K562 (cell line): Measurements from ENCODE around the gene ZBED2. TPM values are rescaled to one million over a fixed set of nuclear protein-coding genes. Genes with fewer than 3 reads are reported as not detected.

Source experiments
- ATAC-seq: fragments of 200-7000 bp; cut with Tn5 transposase; 3 replicates; pipeline ENCODE4 v1.9.1; 2020; ENCODE audit warnings: moderate library complexity
- BruUV-seq: library from RNA; stranded (reverse); fragments of 400-500 nt; replicated peaks from 2 replicates; lab custom pipeline; 2021; lab: Mats Ljungman, UMichigan
- CTCF ChIA-PET: fragments of 300-600 bp; formaldehyde crosslinking; extraction: SDS; loops from one replicate; lab custom pipeline; 2021; ENCODE audit warnings: low intra/inter-chr PET ratio; lab: Yijun Ruan, JAX
- POLR2A ChIA-PET: fragments of 300-600, 350-650 bp; sonication (Branson Sonifier 250); formaldehyde crosslinking; extraction: SDS; loops from one replicate; lab custom pipeline; 2021; ENCODE audit warnings: antibody characterized with exemption, inconsistent platforms; lab: Yijun Ruan, JAX
- DNase-seq, 4 experiments: peaks; one replicate each; pipeline versions ENCODE4 v3.0.0 to v3.0.0-alpha.2; 2011 to 2018; ENCODE audit warnings: low spot score in 3 of 4, mixed read lengths in 3 of 4; ENCODE audit errors: extremely low read depth in 1 of 4
- FAIRE-seq: peaks from 2 replicates; lab custom pipeline; 2011; peaks lifted over from hg19 to GRCh38; lab: Jason Lieb, UNC
- H2AFZ ChIP-seq: 2 replicates; pipeline ENCODE4 v1.6.0; 2011; ENCODE audit warnings: low read depth, low read length, control low read depth, inconsistent platforms
- H3K27ac ChIP-seq: fragments of 200-600 bp; 3 replicates; pipeline ENCODE4 v1.8.0; 2011; ENCODE audit warnings: low read depth, mild to moderate bottlenecking, control low read depth, inconsistent platforms, low read length, moderate library complexity, mixed read lengths; ENCODE audit errors: extremely low read depth
- H3K27me3 ChIP-seq, 2 experiments: fragments of 300-600 bp in 1 of 2; 2 replicates in 1 of 2; 3 replicates in 1 of 2; pipeline versions ENCODE4 v1.6.0 to v1.8.0; 2011; ENCODE audit warnings: inconsistent platforms in 2 of 2, low read length in 2 of 2, mild to moderate bottlenecking in 1 of 2, mixed read lengths in 1 of 2, moderate library complexity in 1 of 2; ENCODE audit not compliant: control insufficient read depth in 2 of 2, insufficient read depth in 2 of 2
- H3K36me3 ChIP-seq: fragments of 300-600 bp; 3 replicates; pipeline ENCODE4 v1.8.0; 2011; ENCODE audit warnings: mild to moderate bottlenecking, low read length, inconsistent platforms; ENCODE audit not compliant: control insufficient read depth, insufficient read depth
- H3K4me1 ChIP-seq, 2 experiments: fragments of 200-600 bp in 1 of 2; replicated peaks in 1 of 2; 2 replicates in 1 of 2; 3 replicates in 1 of 2; pipeline versions ENCODE4 v1.5.1 to v1.8.0; 2011; ENCODE audit warnings: inconsistent platforms in 2 of 2, low read length in 2 of 2, mild to moderate bottlenecking in 1 of 2, mixed read lengths in 1 of 2, moderate library complexity in 1 of 2; ENCODE audit not compliant: control insufficient read depth in 2 of 2, insufficient read depth in 2 of 2
- H3K4me2 ChIP-seq: 2 replicates; pipeline ENCODE4 v1.6.1; 2011; ENCODE audit warnings: low read length, control low read depth, inconsistent platforms, mixed read lengths; ENCODE audit not compliant: insufficient read depth
- H3K4me3 ChIP-seq: fragments of 200-600 bp; sonication (generic), shearing (Covaris generic); 2 replicates; pipeline ENCODE4 v1.5.1; 2016; ENCODE audit warnings: control low read depth, inconsistent platforms
- H3K79me2 ChIP-seq: fragments of 200-600 bp; 3 replicates; pipeline ENCODE4 v1.8.0; 2011; ENCODE audit warnings: low read length, inconsistent platforms; ENCODE audit not compliant: control insufficient read depth, insufficient read depth
- H3K9ac ChIP-seq, 2 experiments: 2 replicates each; pipeline versions ENCODE4 v1.6.0 to v1.6.1; 2011; ENCODE audit warnings: low read depth in 2 of 2, low read length in 2 of 2, control low read depth in 1 of 2, inconsistent platforms in 1 of 2, mild to moderate bottlenecking in 1 of 2, mixed read lengths in 1 of 2; ENCODE audit not compliant: insufficient read depth in 1 of 2
- H3K9me1 ChIP-seq: one replicate; pipeline ENCODE4 v1.6.0; 2011; ENCODE audit warnings: inconsistent platforms, mild to moderate bottlenecking, low read length, moderate library complexity; ENCODE audit not compliant: control insufficient read depth, insufficient read depth
- H3K9me3 ChIP-seq: replicated peaks from 2 replicates; pipeline ENCODE4 v1.5.1; 2011; ENCODE audit warnings: low read depth, low read length, inconsistent platforms; ENCODE audit not compliant: control insufficient read depth, insufficient read depth
- H4K20me1 ChIP-seq: replicated peaks from 2 replicates; pipeline ENCODE4 v1.6.1; 2011; ENCODE audit warnings: low read length, inconsistent platforms, mixed read lengths; ENCODE audit not compliant: control insufficient read depth, insufficient read depth
- ETV5 ChIP-seq: sonication (generic); formaldehyde crosslinking; IDR thresholded peaks from 2 replicates; pipeline ENCODE4 v1.4.0; 2020; ENCODE audit warnings: low read depth, mild to moderate bottlenecking, missing genetic modification reagents
- GTF2F1 ChIP-seq: IDR thresholded peaks from 2 replicates; pipeline ENCODE4 v1.6.1; 2011; ENCODE audit warnings: low read depth, low read length, improper control_type of control experiment
- MTF1 ChIP-seq: fragments of 250-450 bp; sonication (Bioruptor Pico); IDR thresholded peaks from 2 replicates; pipeline ENCODE4 v1.9.0; 2021; ENCODE audit warnings: moderate library complexity, mild to moderate bottlenecking, inconsistent platforms, borderline replicate concordance
- NBN ChIP-seq: fragments of 450-650 bp; IDR thresholded peaks from 2 replicates; pipeline ENCODE4 v1.6.1; 2016; ENCODE audit warnings: low read depth, mild to moderate bottlenecking
- NONO ChIP-seq, 2 experiments: fragments of 200-400 bp in 1 of 2; fragments of 450-650 bp in 1 of 2; formaldehyde crosslinking in 1 of 2; IDR thresholded peaks; 2 replicates each; pipeline ENCODE4 v1.6.1; 2017; ENCODE audit warnings: low read depth in 2 of 2, mild to moderate bottlenecking in 2 of 2, moderate library complexity in 2 of 2, low read length in 1 of 2
- PTRF ChIP-seq: fragments of 450-650 bp; IDR thresholded peaks from 2 replicates; pipeline ENCODE4 v1.6.1; 2016; ENCODE audit warnings: mild to moderate bottlenecking, missing genetic modification characterization, missing compliant biosample characterization
- RBM14 ChIP-seq: fragments of 200-400 bp; formaldehyde crosslinking; IDR thresholded peaks from 2 replicates; pipeline ENCODE4 v1.6.1; 2018; ENCODE audit warnings: low read depth, mild to moderate bottlenecking, low read length, moderate library complexity, borderline replicate concordance; ENCODE audit not compliant: insufficient read depth
- RBM34 ChIP-seq: fragments of 200-400 bp; formaldehyde crosslinking; IDR thresholded peaks from 2 replicates; pipeline ENCODE4 v1.6.1; 2018; ENCODE audit warnings: low read length, borderline replicate concordance; ENCODE audit not compliant: insufficient read depth
- WGBS: fragments of 100-300 bp; shearing (Covaris generic); methylation state at CpG from one replicate; pipeline ENCODE4 v1.1.6; 2016; ENCODE audit warnings: low coverage, mixed read lengths; ENCODE audit not compliant: insufficient coverage; ENCODE audit errors: missing lambda C conversion rate; 5-methylcytosine and 5-hydroxymethylcytosine counted together
- in situ Hi-C: fragments of 300-500 bp; cut with MboI; formaldehyde crosslinking; loops from 4 replicates; pipeline ENCODE4 v1.15.0; 2018; ENCODE audit warnings: inconsistent platforms, mixed read lengths
- intact Hi-C: fragments of 100-400 bp; cut with micrococcal nuclease; formaldehyde crosslinking; loops from 2 replicates; pipeline ENCODE4 v1.14.2; 2022
- polyA plus RNA-seq, 8 experiments: library from polyadenylated mRNA; depleted of rRNA in 4 of 8; stranded (reverse) in 5 of 8; unstranded in 3 of 8; fragments of >200 nt; fragmentation: Nextera tagmentation in 2 of 8; fragmentation: Illumina TruSeq in 1 of 8; extraction: Ambion mirVana in 2 of 8; extraction: Trizol in 1 of 8; gene quantifications; 2 replicates each; pipeline versions ENCODE4 v1.2.1 to v1.2.3, GENCODE V29; 2011 to 2014; ENCODE audit warnings: inconsistent platforms in 1 of 8, missing spikeins in 1 of 8
- total RNA-seq, 7 experiments: library from RNA; depleted of rRNA in 6 of 7; stranded (reverse); fragments of >200 nt in 6 of 7; fragmentation: Illumina TruSeq in 2 of 7; extraction: Trizol in 2 of 7; gene quantifications; 2 replicates each; pipeline versions ENCODE4 v1.2.1 to v1.2.3, GENCODE V29; 2011 to 2021; ENCODE audit warnings: low replicate concordance in 1 of 7
- TF ChIP-seq, protein P1 (sequence below): fragments of 450-650 bp; IDR thresholded peaks from 2 replicates; pipeline ENCODE4 v1.6.1; 2016; ENCODE audit warnings: borderline replicate concordance
- TF ChIP-seq, protein P2 (sequence below): sonication (generic); formaldehyde crosslinking; IDR thresholded peaks from 2 replicates; pipeline ENCODE4 v1.8.1; 2022; ENCODE audit warnings: missing genetic modification reagents
- TF ChIP-seq, protein P3 (sequence below): fragments of 450-650 bp; formaldehyde crosslinking; IDR thresholded peaks from 2 replicates; pipeline ENCODE4 v1.4.0; 2020; ENCODE audit warnings: mild to moderate bottlenecking, mixed read lengths

The ZBED2 gene
- total and polyA plus RNA-seq, 9 of the 15 experiments (the other 6 are each of a cell fraction or from before 2014, with no cell fraction given) = 0.11 TPM; not detected in 8

DNA sequence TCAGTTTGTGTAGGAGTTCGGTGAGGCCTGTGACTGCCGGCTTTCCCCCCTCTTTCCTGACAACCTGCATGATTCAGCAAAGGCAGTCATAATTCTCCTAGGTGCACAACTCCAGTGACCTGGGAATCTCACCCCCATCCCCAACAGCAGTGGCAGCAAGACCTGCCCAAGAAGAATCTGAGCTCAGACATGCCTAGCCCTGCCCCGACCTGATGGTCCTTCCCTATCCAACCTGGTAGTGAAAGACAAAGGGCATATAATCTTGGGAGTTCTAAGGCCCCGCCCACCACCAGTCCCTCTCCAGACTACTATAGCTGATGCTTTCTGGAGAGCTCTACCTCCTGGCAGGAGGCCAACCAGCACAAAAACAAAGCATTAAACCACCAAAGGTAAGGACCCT lies 44.2 kb upstream of the ZBED2 start:
- TF ChIP-seq, protein P1, sequence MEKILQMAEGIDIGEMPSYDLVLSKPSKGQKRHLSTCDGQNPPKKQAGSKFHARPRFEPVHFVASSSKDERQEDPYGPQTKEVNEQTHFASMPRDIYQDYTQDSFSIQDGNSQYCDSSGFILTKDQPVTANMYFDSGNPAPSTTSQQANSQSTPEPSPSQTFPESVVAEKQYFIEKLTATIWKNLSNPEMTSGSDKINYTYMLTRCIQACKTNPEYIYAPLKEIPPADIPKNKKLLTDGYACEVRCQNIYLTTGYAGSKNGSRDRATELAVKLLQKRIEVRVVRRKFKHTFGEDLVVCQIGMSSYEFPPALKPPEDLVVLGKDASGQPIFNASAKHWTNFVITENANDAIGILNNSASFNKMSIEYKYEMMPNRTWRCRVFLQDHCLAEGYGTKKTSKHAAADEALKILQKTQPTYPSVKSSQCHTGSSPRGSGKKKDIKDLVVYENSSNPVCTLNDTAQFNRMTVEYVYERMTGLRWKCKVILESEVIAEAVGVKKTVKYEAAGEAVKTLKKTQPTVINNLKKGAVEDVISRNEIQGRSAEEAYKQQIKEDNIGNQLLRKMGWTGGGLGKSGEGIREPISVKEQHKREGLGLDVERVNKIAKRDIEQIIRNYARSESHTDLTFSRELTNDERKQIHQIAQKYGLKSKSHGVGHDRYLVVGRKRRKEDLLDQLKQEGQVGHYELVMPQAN = no peak
- TF ChIP-seq PTRF (no peak), ETV5 (no peak), MTF1 (CRISPR knock-in tag) (no peak), GTF2F1 (no peak), NONO (IDR thresholded peaks at IDR 0.05; ENCODE audit: low read depth in 2 of 2, low read length in 1 of 2) (no peak), NBN (no peak), RBM14 (no peak), RBM34 (no peak)
- TF ChIP-seq, protein P2, sequence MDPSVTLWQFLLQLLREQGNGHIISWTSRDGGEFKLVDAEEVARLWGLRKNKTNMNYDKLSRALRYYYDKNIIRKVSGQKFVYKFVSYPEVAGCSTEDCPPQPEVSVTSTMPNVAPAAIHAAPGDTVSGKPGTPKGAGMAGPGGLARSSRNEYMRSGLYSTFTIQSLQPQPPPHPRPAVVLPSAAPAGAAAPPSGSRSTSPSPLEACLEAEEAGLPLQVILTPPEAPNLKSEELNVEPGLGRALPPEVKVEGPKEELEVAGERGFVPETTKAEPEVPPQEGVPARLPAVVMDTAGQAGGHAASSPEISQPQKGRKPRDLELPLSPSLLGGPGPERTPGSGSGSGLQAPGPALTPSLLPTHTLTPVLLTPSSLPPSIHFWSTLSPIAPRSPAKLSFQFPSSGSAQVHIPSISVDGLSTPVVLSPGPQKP (CRISPR knock-in tag) = no peak
- TF ChIP-seq, protein P3, sequence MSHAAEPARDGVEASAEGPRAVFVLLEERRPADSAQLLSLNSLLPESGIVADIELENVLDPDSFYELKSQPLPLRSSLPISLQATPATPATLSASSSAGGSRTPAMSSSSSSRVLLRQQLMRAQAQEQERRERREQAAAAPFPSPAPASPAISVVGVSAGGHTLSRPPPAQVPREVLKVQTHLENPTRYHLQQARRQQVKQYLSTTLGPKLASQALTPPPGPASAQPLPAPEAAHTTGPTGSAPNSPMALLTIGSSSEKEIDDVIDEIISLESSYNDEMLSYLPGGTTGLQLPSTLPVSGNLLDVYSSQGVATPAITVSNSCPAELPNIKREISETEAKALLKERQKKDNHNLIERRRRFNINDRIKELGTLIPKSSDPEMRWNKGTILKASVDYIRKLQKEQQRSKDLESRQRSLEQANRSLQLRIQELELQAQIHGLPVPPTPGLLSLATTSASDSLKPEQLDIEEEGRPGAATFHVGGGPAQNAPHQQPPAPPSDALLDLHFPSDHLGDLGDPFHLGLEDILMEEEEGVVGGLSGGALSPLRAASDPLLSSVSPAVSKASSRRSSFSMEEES (CRISPR knock-in tag) = no peak
- Histone ChIP-seq H4K20me1 (no peaks in the 10 kb centered on the region), H3K4me2 (no peak overlapping the region), H3K36me3 (no peaks in the 10 kb centered on the region), H3K27ac (no peak overlapping the region), H3K9me1 (no peaks in the 10 kb centered on the region), H3K79me2 (no peaks in the 10 kb centered on the region), H3K9me3 (no peaks in the 10 kb centered on the region), H2AFZ (no peak overlapping the region), H3K9ac (no peak overlapping the region), H3K27me3 (no peaks in the 10 kb centered on the region), H3K4me3 (no peak overlapping the region), H3K4me1 (no peaks in the 10 kb centered on the region)
- ChIA-PET POLR2A (no interaction called here), CTCF (no interaction called here)
- 0% methylated on average over 1 of the region's 4 CpGs for WGBS
- FAIRE-seq = no peak
- intact Hi-C loops = no loop called here
- no peak for DNase-seq
- no peak for ATAC-seq
- in situ Hi-C loops = no loop called here
- BruUV-seq = no TSS peak
